Activated CD8-positive, alpha-beta T cell treated with anti-CD3 and anti-CD28 coated beads for 36 hours (primary cell): ENCODE measurements around the gene ZBTB5. TPM values are rescaled to one million over a fixed set of nuclear protein-coding genes. Genes with fewer than 3 reads are reported as not detected.
A peak's percentile ranks its signal among the peaks of the same experiment; 100 is the strongest.
"Not testable (repeated sequence)": the region's sequence is repeated elsewhere in the genome, so short reads cannot be mapped to it uniquely, and the experiment has no call there.

Source experiments
- ATAC-seq: fragments of 200-7000 bp; cut with Tn5 transposase; one replicate; pipeline ENCODE4 v1.10.0; 2021; ENCODE audit warnings: mild to moderate bottlenecking, moderate library complexity
- CTCF ChIA-PET: fragments of 350-600 bp; sonication (Branson Sonifier 250); formaldehyde crosslinking; loops from one replicate; lab custom pipeline; 2021; ENCODE audit warnings: antibody characterized with exemption; lab: Charles Lee
- POLR2A ChIA-PET: fragments of 350-600 bp; sonication (Branson Sonifier 250); formaldehyde crosslinking; loops from one replicate; lab custom pipeline; 2021; ENCODE audit warnings: antibody characterized with exemption; lab: Charles Lee
- DNase-seq: peaks from one replicate; pipeline ENCODE4 v3.0.0-alpha.2; 2020
- H3K27ac Mint-ChIP-seq: one replicate; pipeline ENCODE4 v1.8.0; 2021; ENCODE audit warnings: mild to moderate bottlenecking, mixed read lengths
- H3K27me3 Mint-ChIP-seq: one replicate; pipeline ENCODE4 v1.8.0; 2021; ENCODE audit warnings: mixed read lengths
- H3K36me3 Mint-ChIP-seq: one replicate; pipeline ENCODE4 v1.8.0; 2021; ENCODE audit warnings: low read depth, mixed read lengths
- H3K4me1 Mint-ChIP-seq: one replicate; pipeline ENCODE4 v1.8.0; 2021; ENCODE audit warnings: low read depth, mixed read lengths
- H3K4me3 Mint-ChIP-seq: one replicate; pipeline ENCODE4 v1.8.0; 2021; ENCODE audit warnings: mild to moderate bottlenecking, moderate library complexity, mixed read lengths
- H3K9me3 Mint-ChIP-seq: one replicate; pipeline ENCODE4 v1.8.0; 2021; ENCODE audit warnings: mixed read lengths
- CTCF ChIP-seq: fragments of 200-600 bp; IDR thresholded peaks from one replicate; pipeline ENCODE4 v1.8.0; 2022; ENCODE audit warnings: antibody characterized with exemption, mild to moderate bottlenecking
- intact Hi-C: fragments of 100-400 bp; cut with micrococcal nuclease; formaldehyde crosslinking; loops from one replicate; pipeline ENCODE4 v1.10.0; 2022
- total RNA-seq, 2 experiments: library from RNA; stranded (reverse); gene quantifications; one replicate each; pipeline ENCODE4 v1.2.3, GENCODE V29; 2021

The ZBTB5 gene
- total RNA-seq, 2 experiments from 2014 or later: 8.6 to 8.8 TPM

DNA sequence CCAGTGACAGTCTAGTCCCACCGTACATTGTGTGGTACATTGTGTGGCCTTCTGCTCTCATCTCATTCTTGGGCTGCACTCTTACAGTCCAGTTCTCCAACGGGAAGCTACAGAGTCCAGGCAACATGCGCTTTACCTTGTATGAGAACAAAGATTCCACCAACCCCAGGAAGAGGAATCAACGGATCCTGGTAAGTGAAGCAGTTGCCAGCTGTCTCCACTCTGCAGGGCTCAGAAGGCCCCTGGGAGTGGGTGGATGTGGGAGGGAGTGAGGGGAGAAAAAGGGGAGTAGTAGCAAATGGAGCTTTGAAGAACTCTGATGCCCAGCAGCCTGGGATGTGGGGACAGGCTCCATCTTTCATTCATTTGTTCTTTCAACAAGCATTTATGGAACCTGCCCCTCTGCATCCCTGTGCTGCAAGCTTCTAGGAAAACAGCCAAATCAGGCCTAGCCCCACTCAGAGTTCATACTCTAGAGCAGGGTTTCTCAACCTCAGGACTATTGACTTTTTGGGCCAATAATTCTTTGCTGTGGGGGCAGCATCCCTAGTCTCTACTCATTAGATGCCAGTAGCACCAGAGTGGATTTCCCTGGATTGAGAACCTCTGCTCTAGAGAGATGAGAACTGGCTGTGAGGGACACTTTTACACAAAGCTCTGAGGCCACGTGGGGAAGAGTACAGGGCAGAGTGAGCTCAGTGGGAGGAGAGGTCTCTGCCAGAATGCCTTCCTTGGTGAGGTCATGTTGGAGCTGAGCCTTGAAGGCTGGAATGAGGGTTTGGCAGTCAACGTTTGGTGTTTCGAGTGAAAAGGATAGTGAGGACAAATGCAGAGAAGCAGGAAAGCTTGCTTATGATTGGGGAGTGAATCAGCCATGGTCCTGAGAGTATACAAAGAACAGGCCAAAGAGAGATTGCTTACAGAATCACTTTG is 21.6 kb upstream of the ZBTB5 start:
- CTCF ChIA-PET: interaction anchor here (1.8 to 3.2 kb wide), 3 partner anchors 24 to 107 kb away, joined by 5 to 12 read pairs (median 6); no protein-coding TSS in a partner anchor
- intact Hi-C loops: no loop called here
- H3K27ac Mint-ChIP-seq: peak overlapping the region; percentile 95
- POLR2A ChIA-PET: interaction anchor here (0.9 to 5.1 kb wide), 10 partner anchors 9 to 298 kb away, joined by 3 to 42 read pairs (median 4); partner anchors contain the start of genes EXOSC3, GRHPR, TOMM5 and ZBTB5
- H3K36me3 Mint-ChIP-seq: peaks cover 48% of the 10 kb centered on the region
- H3K4me1 Mint-ChIP-seq: peaks cover 43% of the 10 kb centered on the region
- ATAC-seq: no peak
- no peak for DNase-seq
- TF ChIP-seq CTCF: no peak
- H3K4me3 Mint-ChIP-seq: peak overlapping the region; percentile 99
- H3K27me3 Mint-ChIP-seq: peaks cover under 1% of the 10 kb centered on the region
- H3K9me3 Mint-ChIP-seq: no peaks in the 10 kb centered on the region

DNA sequence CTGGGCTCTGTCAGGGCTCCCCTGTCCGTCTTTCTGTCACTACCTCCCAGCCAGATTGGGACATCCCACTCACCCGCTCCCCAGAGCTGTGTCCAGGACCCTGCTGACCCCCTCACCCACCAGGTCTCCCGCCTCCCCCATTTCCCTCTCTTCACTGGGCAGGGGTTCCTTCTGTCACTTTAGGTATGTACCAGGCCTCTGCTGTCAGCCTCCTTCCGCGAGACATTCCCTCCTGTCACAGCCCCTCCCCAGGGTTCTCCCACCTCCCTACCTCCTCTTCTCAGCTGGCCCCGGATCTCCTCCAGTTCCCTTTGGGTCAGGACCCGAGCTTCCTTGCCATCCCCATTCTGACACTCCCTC is 21.0 kb upstream of the ZBTB5 start:
- TF ChIP-seq CTCF: no peak
- ChIA-PET POLR2A (interaction anchor here (0.9 to 5.1 kb wide), 10 partner anchors 9 to 299 kb away, joined by 3 to 42 read pairs (median 4); partner anchors contain the start of genes EXOSC3, GRHPR, TOMM5 and ZBTB5), CTCF (interaction anchor here (1.8 to 3.2 kb wide), 3 partner anchors 21 to 71 kb away, joined by 6 to 12 read pairs (median 6); partner anchors contain the start of gene ZBTB5)
- Mint-ChIP-seq H3K27ac (peak overlapping the region; percentile 95), H3K4me1 (peaks cover 43% of the 10 kb centered on the region), H3K4me3 (peak overlapping the region; percentile 99), H3K27me3 (peaks cover 6% of the 10 kb centered on the region), H3K36me3 (peaks cover 46% of the 10 kb centered on the region), H3K9me3 (no peaks in the 10 kb centered on the region)
- intact Hi-C loops: no loop called here
- DNase-seq: no peak
- ATAC-seq: no peak

GRCh38 chr9:37485389-37486255 is 20.4 kb upstream of the ZBTB5 start, which contains the start of gene POLR1E:
POLR1E (plus strand) TSS chr9:37485948; CDS start chr9:37486048, 100 bp downstream.
- Mint-ChIP-seq H3K27me3 (peaks cover 6% of the 10 kb centered on the region), H3K4me3 (peak within 1 kb of the TSS; percentile 99), H3K36me3 (peaks cover 40% of the 10 kb centered on the region), H3K9me3 (no peaks in the 10 kb centered on the region), H3K27ac (peak within 1 kb of the TSS; percentile 95), H3K4me1 (peaks cover 37% of the 10 kb centered on the region)
- ChIA-PET POLR2A (interaction anchor here (0.5 to 5.1 kb wide), 14 partner anchors 8 to 907 kb away, joined by 3 to 42 read pairs (median 4); partner anchors contain the start of genes ALDH1B1, EXOSC3, GRHPR and TOMM5), CTCF (interaction anchor here (1.8 to 3.2 kb wide), 3 partner anchors 20 to 70 kb away, joined by 6 to 12 read pairs (median 6); partner anchors contain the start of gene ZBTB5)
- intact Hi-C loops: no loop called here
- TF ChIP-seq CTCF: no peak
- peak; percentile 96 for ATAC-seq
- DNase-seq: peak; percentile 98

- no peaks in the 10 kb centered on the region for H3K9me3 Mint-ChIP-seq
- H3K4me1 Mint-ChIP-seq: peaks cover 9% of the 10 kb centered on the region
- intact Hi-C loops: no loop called here
- ChIA-PET POLR2A (interaction anchor here (1.1 kb wide), 1 partner anchor 15 kb away, joined by 5 read pairs; no protein-coding TSS in a partner anchor), CTCF (interaction anchor here (1.0 to 2.1 kb wide), 4 partner anchors 15 to 267 kb away, joined by 3 to 5 read pairs (median 3); partner anchors contain the start of gene ZBTB5)
- H3K4me3 Mint-ChIP-seq: no peak overlapping the region
- DNase-seq (no peak), ATAC-seq (no peak)
- H3K27ac Mint-ChIP-seq: no peak overlapping the region
- no peak for TF ChIP-seq CTCF
- H3K27me3 Mint-ChIP-seq: peaks cover 31% of the 10 kb centered on the region
- H3K36me3 Mint-ChIP-seq: no peaks in the 10 kb centered on the region
These were observed 15.5 kb upstream of the ZBTB5 start for GRCh38 chr9:37480759-37481158.

GRCh38 chr9:37477987-37478619 is 12.9 kb upstream of the ZBTB5 start:
- ATAC-seq, H3K36me3 Mint-ChIP-seq, CTCF ChIA-PET, H3K4me1 Mint-ChIP-seq, H3K27ac Mint-ChIP-seq, H3K4me3 Mint-ChIP-seq, DNase-seq, intact Hi-C loops: not testable (repeated sequence)
- Mint-ChIP-seq H3K27me3 (peaks cover 33% of the 10 kb centered on the region), H3K9me3 (peaks cover 10% of the 10 kb centered on the region)
- POLR2A ChIA-PET: interaction anchor here (1.3 kb wide), 1 partner anchor 8 kb away, joined by 3 read pairs; no protein-coding TSS in a partner anchor

DNA sequence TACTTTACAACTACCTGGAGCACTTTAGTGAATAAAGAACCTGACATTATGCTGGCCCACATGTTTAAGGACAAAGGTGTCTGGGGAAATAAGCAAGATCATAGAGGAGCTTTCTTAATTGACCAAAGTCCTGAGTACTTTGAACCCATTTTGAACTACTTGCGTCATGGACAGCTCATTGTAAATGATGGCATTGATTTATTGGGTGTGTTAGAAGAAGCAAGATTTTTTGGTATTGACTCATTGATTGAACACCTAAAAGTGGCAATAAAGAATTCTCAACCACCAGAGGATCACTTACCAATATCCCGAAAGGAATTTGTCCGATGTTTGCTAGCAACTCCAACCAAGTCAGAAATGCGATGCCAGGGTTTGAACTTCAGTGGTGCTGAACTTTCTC is 12.2 kb upstream of the ZBTB5 start:
- H3K4me3 Mint-ChIP-seq, ATAC-seq, H3K36me3 Mint-ChIP-seq, DNase-seq, H3K4me1 Mint-ChIP-seq, intact Hi-C loops, CTCF ChIA-PET, H3K27ac Mint-ChIP-seq: not testable (repeated sequence)
- Mint-ChIP-seq H3K9me3 (peaks cover 10% of the 10 kb centered on the region), H3K27me3 (peaks cover 33% of the 10 kb centered on the region)
- POLR2A ChIA-PET: interaction anchor here (1.3 kb wide), 1 partner anchor 9 kb away, joined by 3 read pairs; no protein-coding TSS in a partner anchor
